Stomach (tissue), 9 donors: ENCODE results near the gene CDK19. TPM values are rescaled to one million over a fixed set of nuclear protein-coding genes. Genes with fewer than 3 reads are reported as not detected.

Experiments
- DNase-seq, 2 donors: peaks; one replicate each; pipeline versions ENCODE4 v3.0.0 to v3.0.0-alpha.2; 2013 to 2019
- H3K27ac ChIP-seq, 5 donors: fragments of 200-600 bp in 4 of 5; sonication (generic) in 4 of 5; one replicate each; pipeline ENCODE4 v1.5.1; 2013 to 2019; ENCODE audit warnings: mild to moderate bottlenecking in 1 of 5, moderate library complexity in 1 of 5
- H3K27me3 ChIP-seq, 3 donors: fragments of 200-600 bp; sonication (generic); one replicate each; pipeline ENCODE4 v1.5.1; 2017 to 2019; ENCODE audit warnings: mixed run types in 1 of 3
- H3K36me3 ChIP-seq, 4 donors: fragments of 200-600 bp; sonication (generic); 1 replicate in 3 of 4; 2 replicates in 1 of 4; pipeline ENCODE4 v1.5.1; 2016 to 2019
- H3K4me1 ChIP-seq, 4 donors: fragments of 200-600 bp; sonication (generic); one replicate each; pipeline ENCODE4 v1.5.1; 2016 to 2019
- H3K4me3 ChIP-seq, 4 donors: fragments of 200-600 bp; sonication (generic) in 3 of 4; one replicate each; pipeline ENCODE4 v1.5.1; 2016 to 2019; ENCODE audit warnings: mild to moderate bottlenecking in 1 of 4
- H3K9me3 ChIP-seq, 4 donors: fragments of 200-600 bp; sonication (generic); one replicate each; pipeline ENCODE4 v1.5.1; 2016 to 2019
- CTCF ChIP-seq, 7 experiments: fragments of 450-650 bp in 4 of 7; fragments of 200-600 bp in 3 of 7; sonication (generic) in 3 of 7; IDR thresholded peaks; one replicate each; pipeline ENCODE4 v1.5.1; 2016 to 2019; ENCODE audit warnings: antibody characterized with exemption in 7 of 7, control low read depth in 2 of 7, mild to moderate bottlenecking in 1 of 7
- EP300 ChIP-seq: sonication (generic); formaldehyde crosslinking; IDR thresholded peaks from one replicate; pipeline ENCODE4 v1.6.1; 2017; ENCODE audit warnings: antibody characterized with exemption
- POLR2A ChIP-seq, 4 donors: fragments of 450-650 bp; IDR thresholded peaks; one replicate each; pipeline ENCODE4 v1.6.1; 2016; ENCODE audit warnings: antibody characterized with exemption in 4 of 4, control low read depth in 2 of 4, mild to moderate bottlenecking in 1 of 4, moderate library complexity in 1 of 4
- POLR2AphosphoS5 ChIP-seq, 3 donors: sonication (generic); formaldehyde crosslinking; IDR thresholded peaks; one replicate each; pipeline ENCODE4 v1.6.1; 2016; ENCODE audit warnings: antibody characterized with exemption in 3 of 3
- WGBS, 5 donors: extraction: QIAGEN DNeasy Blood & Tissue Kit in 3 of 5; methylation state at CpG; one replicate each; pipeline versions ENCODE4 v1.1.5 to v1.1.7; 2013 to 2018; 5-methylcytosine and 5-hydroxymethylcytosine counted together
- intact Hi-C: fragments of 100-400 bp; cut with DNase I; formaldehyde crosslinking; loops from one replicate; pipeline ENCODE4 v1.15.1; 2023; ENCODE audit warnings: low total_unique reads
- polyA plus RNA-seq, 3 donors: library from polyadenylated mRNA; stranded (reverse); fragments of 200-250 nt; gene quantifications; one replicate each; pipeline ENCODE4 v1.2.3, GENCODE V29; 2013
- total RNA-seq, 5 donors: library from RNA; depleted of rRNA; stranded (reverse); fragments of >200 nt; gene quantifications; one replicate each; pipeline versions ENCODE4 v1.1.0 to v1.2.3, GENCODE V29; 2014 to 2016
- donor health status: healthy with polysubstance abuse.
- donor health status: Bipolar disorder and iron deficiency.
- donor health status: healthy.

CDK19 gene
- total and polyA plus RNA-seq, 8 donors, result 5.4 to 23.5 (median 7.5) TPM

GRCh38 chr6:110573537-110573936 lies 241.7 kb downstream of the CDK19 start:
- Histone ChIP-seq H3K9me3 (no peaks in the 10 kb centered on the region), H3K4me3 (no peak overlapping the region), H3K36me3 (no peaks in the 10 kb centered on the region), H3K4me1 (no peaks in the 10 kb centered on the region), H3K27ac (no peak overlapping the region), H3K27me3 (no peaks in the 10 kb centered on the region)
- WGBS, 5 donors, result 18 to 45% (median 34%) methylated on average over 2 of the region's 2 CpGs
- intact Hi-C loops, result no loop called here
- TF ChIP-seq EP300, result no peak
- no peak for TF ChIP-seq POLR2AphosphoS5 (IDR thresholded peaks at IDR 0.05)
- TF ChIP-seq CTCF (IDR thresholded peaks at IDR 0.05), result no peak
- TF ChIP-seq POLR2A (IDR thresholded peaks at IDR 0.05), result no peak
- DNase-seq, result no peak

GRCh38 chr6:110573136-110573535 lies 242.1 kb downstream of the CDK19 start:
- no peaks in the 10 kb centered on the region for H3K9me3 ChIP-seq

GRCh38 chr6:110567957-110568696 lies 247.1 kb downstream of the CDK19 start:
- Histone ChIP-seq H3K4me1 (peaks cover 0 to 15% (median 4%) of the 10 kb centered on the region in 4 donors), H3K36me3 (no peaks in the 10 kb centered on the region), H3K27ac (no peak overlapping the region), H3K9me3 (no peaks in the 10 kb centered on the region), H3K4me3 (no peak overlapping the region), H3K27me3 (no peaks in the 10 kb centered on the region)
- peak in 1 of 2 donors; percentile 38 for DNase-seq
- intact Hi-C loops, result no loop called here
- no peak for TF ChIP-seq POLR2A (IDR thresholded peaks at IDR 0.05)
- no peak for TF ChIP-seq CTCF (IDR thresholded peaks at IDR 0.05)
- no peak for TF ChIP-seq POLR2AphosphoS5 (IDR thresholded peaks at IDR 0.05)
- TF ChIP-seq EP300, result no peak
- 78 to 89% (median 82%) methylated on average over 7 of the region's 7 CpGs for WGBS, 5 donors

More at GRCh38 chr6:110573136-110573535, 242.1 kb downstream of the CDK19 start:
- H3K36me3 ChIP-seq, result no peaks in the 10 kb centered on the region
- no peaks in the 10 kb centered on the region for H3K4me1 ChIP-seq
- intact Hi-C loops, result no loop called here
- no peak overlapping the region for H3K27ac ChIP-seq
- no peak for DNase-seq
- no peak for TF ChIP-seq POLR2A (IDR thresholded peaks at IDR 0.05)
- no peak for TF ChIP-seq EP300
- TF ChIP-seq CTCF (IDR thresholded peaks at IDR 0.05), result no peak
- TF ChIP-seq POLR2AphosphoS5 (IDR thresholded peaks at IDR 0.05), result no peak
- no peak overlapping the region for H3K4me3 ChIP-seq
- H3K27me3 ChIP-seq, result no peaks in the 10 kb centered on the region

GRCh38 chr6:110566346-110567125 lies 248.7 kb downstream of the CDK19 start:
- 18 to 58% (median 29%) methylated on average over 7 of the region's 7 CpGs for WGBS, 5 donors
- intact Hi-C loops, result no loop called here

More at GRCh38 chr6:110566346-110567125, 248.7 kb downstream of the CDK19 start:
- peaks cover 0 to 15% (median 4%) of the 10 kb centered on the region in 4 donors for H3K4me1 ChIP-seq
- peak in 1 of 2 donors; percentile 86 for DNase-seq
- no peak overlapping the region for H3K27ac ChIP-seq
- no peaks in the 10 kb centered on the region for H3K9me3 ChIP-seq
- no peaks in the 10 kb centered on the region for H3K27me3 ChIP-seq
- no peaks in the 10 kb centered on the region for H3K36me3 ChIP-seq
- TF ChIP-seq CTCF (IDR thresholded peaks at IDR 0.05) (no peak), POLR2A (IDR thresholded peaks at IDR 0.05) (no peak), EP300 (no peak), POLR2AphosphoS5 (IDR thresholded peaks at IDR 0.05) (no peak)
- H3K4me3 ChIP-seq, result no peak overlapping the region
